Neural cell (in vitro differentiated cells): ENCODE data around the gene CYB561A3. TPM values are rescaled to one million over a fixed set of nuclear protein-coding genes. Genes with fewer than 3 reads are reported as not detected.

Source experiments
- H2AFZ ChIP-seq: fragments of 200-600, 300-800 bp; sonication (generic), shearing (Covaris generic); 2 replicates; pipeline ENCODE4 v1.6.0; 2014; ENCODE audit warnings: low read depth, mild to moderate bottlenecking, antibody characterized with exemption, low read length, moderate library complexity
- H3F3A ChIP-seq: fragments of 200-600 bp; shearing (Covaris generic); 2 replicates; pipeline ENCODE4 v1.6.1; 2016; ENCODE audit warnings: mild to moderate bottlenecking, moderate library complexity, mixed read lengths, antibody characterized with exemption, low read length; ENCODE audit not compliant: insufficient read depth, poor library complexity, severe bottlenecking
- H3K27ac ChIP-seq: fragments of 200-600, 300-800 bp; sonication (generic), shearing (Covaris generic); 2 replicates; pipeline ENCODE4 v1.5.1; 2014; ENCODE audit warnings: mild to moderate bottlenecking, low read length, moderate library complexity
- H3K27me3 ChIP-seq: fragments of 300-800, 200-600 bp; sonication (generic), shearing (Covaris generic); 2 replicates; pipeline ENCODE4 v1.6.0; 2014; ENCODE audit warnings: mild to moderate bottlenecking, low read depth, low read length, moderate library complexity; ENCODE audit not compliant: insufficient read depth
- H3K36me3 ChIP-seq: fragments of 300-800, 200-600 bp; sonication (generic), shearing (Covaris generic); 2 replicates; pipeline ENCODE4 v1.5.1; 2014; ENCODE audit warnings: mild to moderate bottlenecking, antibody characterized with exemption, low read length, moderate library complexity; ENCODE audit not compliant: insufficient read depth
- H3K4me2 ChIP-seq: fragments of 300-800, 200-600 bp; sonication (generic), shearing (Covaris generic); 2 replicates; pipeline ENCODE4 v1.6.0; 2014; ENCODE audit warnings: mild to moderate bottlenecking, low read length
- H3K4me3 ChIP-seq: fragments of 300-800, 200-600 bp; sonication (generic), shearing (Covaris generic); 2 replicates; pipeline ENCODE4 v1.5.1; 2014; ENCODE audit warnings: mild to moderate bottlenecking, low read length, moderate library complexity
- H3K79me2 ChIP-seq: fragments of 200-600 bp; shearing (Covaris generic); replicated peaks from 2 replicates; pipeline ENCODE4 v1.6.0; 2014; ENCODE audit warnings: mild to moderate bottlenecking, low read length, moderate library complexity; ENCODE audit not compliant: insufficient read depth
- H3K9ac ChIP-seq: fragments of 300-800, 200-600 bp; sonication (generic), shearing (Covaris generic); 2 replicates; pipeline ENCODE4 v1.6.1; 2016; ENCODE audit warnings: mild to moderate bottlenecking, low read length, mixed read lengths
- H3K9me2 ChIP-seq: fragments of 200-600 bp; shearing (Covaris generic); 2 replicates; pipeline ENCODE4 v1.6.1; 2016; ENCODE audit warnings: mild to moderate bottlenecking, low read length, mixed read lengths; ENCODE audit not compliant: insufficient read depth
- H3K9me3 ChIP-seq: fragments of 200-600, 300-800 bp; sonication (generic), shearing (Covaris generic); 2 replicates; pipeline ENCODE4 v1.6.1; 2016; ENCODE audit warnings: mild to moderate bottlenecking, mixed run types, low read length, moderate library complexity, mixed read lengths
- H4K20me1 ChIP-seq: fragments of 200-600 bp; shearing (Covaris generic); 2 replicates; pipeline ENCODE4 v1.6.1; 2016; ENCODE audit warnings: mild to moderate bottlenecking, mixed run types; ENCODE audit not compliant: insufficient read depth
- CTCF ChIP-seq: fragments of 450-650 bp; IDR thresholded peaks from 2 replicates; pipeline ENCODE4 v1.5.1; 2014; ENCODE audit warnings: antibody characterized with exemption, mild to moderate bottlenecking, moderate library complexity; ENCODE audit not compliant: poor library complexity, severe bottlenecking
- EP300 ChIP-seq: fragments of 450-650 bp; conservative IDR thresholded peaks from 2 replicates; pipeline ENCODE4 v1.6.1; 2014; ENCODE audit warnings: antibody characterized with exemption, mild to moderate bottlenecking, moderate library complexity; ENCODE audit not compliant: poor library complexity, severe bottlenecking
- EZH2 ChIP-seq: fragments of 200-600, 300-800 bp; shearing (Covaris generic), sonication (generic); IDR thresholded peaks from 2 replicates; pipeline ENCODE4 v1.6.1; 2014; ENCODE audit warnings: antibody characterized with exemption, low read length, borderline replicate concordance, mild to moderate bottlenecking; ENCODE audit not compliant: insufficient read depth, poor library complexity, severe bottlenecking
- MXI1 ChIP-seq: fragments of 450-650 bp; conservative IDR thresholded peaks from 2 replicates; pipeline ENCODE4 v1.6.1; 2014; ENCODE audit warnings: antibody characterized with exemption, mild to moderate bottlenecking; ENCODE audit not compliant: poor library complexity, severe bottlenecking
- POLR2AphosphoS5 ChIP-seq: IDR thresholded peaks from 2 replicates; pipeline ENCODE4 v1.6.1; 2012
- RAD21 ChIP-seq: fragments of 450-650 bp; conservative IDR thresholded peaks from 2 replicates; pipeline ENCODE4 v1.6.1; 2014; ENCODE audit warnings: antibody characterized with exemption, mild to moderate bottlenecking, moderate library complexity
- REST ChIP-seq: IDR thresholded peaks from 2 replicates; pipeline ENCODE4 v1.6.1; 2012; ENCODE audit warnings: borderline replicate concordance
- SMC3 ChIP-seq: fragments of 450-650 bp; conservative IDR thresholded peaks from 2 replicates; pipeline ENCODE4 v1.6.1; 2014; ENCODE audit warnings: antibody characterized with exemption, mild to moderate bottlenecking, moderate library complexity; ENCODE audit not compliant: poor library complexity
- TAF1 ChIP-seq: IDR thresholded peaks from 2 replicates; pipeline ENCODE4 v1.6.1; 2012; ENCODE audit warnings: low read depth
- polyA plus RNA-seq: library from polyadenylated mRNA; depleted of rRNA; stranded (reverse); fragments of >200 nt; gene quantifications from 2 replicates; pipeline ENCODE4 v1.2.3, GENCODE V29; 2014

Gene CYB561A3
- polyA plus RNA-seq, 1 donor from 2014 or later: 36.3 TPM

DNA sequence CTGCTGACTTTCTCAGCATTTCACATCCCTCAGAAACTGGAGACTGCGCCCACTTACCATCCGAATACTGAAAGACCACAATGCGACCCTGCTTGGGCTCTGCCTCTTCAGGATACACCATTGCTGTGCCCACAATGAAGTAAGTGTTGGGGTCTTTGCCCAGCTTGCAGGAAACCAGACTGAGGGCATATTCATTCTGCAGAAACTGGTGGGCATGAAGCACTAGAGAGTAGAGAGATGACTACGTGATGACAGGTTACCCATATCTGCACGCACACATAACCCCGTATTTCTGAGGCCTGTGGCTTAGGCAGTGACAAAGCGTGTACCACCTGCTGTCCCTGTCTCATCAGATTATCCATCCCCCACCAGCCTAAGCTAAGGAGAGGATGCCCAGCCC, 51.9 kb downstream of the CYB561A3 start:
- H3K9me2 ChIP-seq: no peaks in the 10 kb centered on the region
- H3K27ac ChIP-seq: no peak overlapping the region
- H3K4me2 ChIP-seq: no peak overlapping the region
- TF ChIP-seq EP300 (no peak), SMC3 (no peak), POLR2AphosphoS5 (no peak), MXI1 (no peak), CTCF (no peak)
- no peaks in the 10 kb centered on the region for H3F3A ChIP-seq
- no peaks in the 10 kb centered on the region for H3K9me3 ChIP-seq
- no peak overlapping the region for H2AFZ ChIP-seq
- H4K20me1 ChIP-seq: no peaks in the 10 kb centered on the region
- H3K27me3 ChIP-seq: no peaks in the 10 kb centered on the region
- H3K4me3 ChIP-seq: no peak overlapping the region
- H3K9ac ChIP-seq: no peak overlapping the region
- no peaks in the 10 kb centered on the region for H3K79me2 ChIP-seq
- peaks cover 20% of the 10 kb centered on the region for H3K36me3 ChIP-seq

DNA sequence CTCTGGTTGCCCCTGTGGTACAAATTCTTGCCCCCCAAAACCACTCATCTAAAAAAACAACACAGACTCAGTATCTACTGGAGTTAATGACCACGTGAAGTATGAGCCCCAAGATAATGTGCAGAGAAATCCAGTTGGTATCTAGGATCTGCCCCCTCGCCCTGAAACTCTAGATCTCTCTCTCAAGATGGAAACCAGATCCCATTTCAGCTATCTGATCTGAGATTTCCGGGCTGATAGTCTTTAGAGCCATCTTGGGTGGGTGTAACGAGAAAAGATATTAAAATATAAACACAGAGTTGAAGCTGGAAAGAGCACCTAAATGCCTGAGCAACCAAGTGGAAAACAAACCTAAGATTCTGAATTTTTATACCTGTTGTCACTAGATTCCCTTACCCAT, 52.5 kb downstream of the CYB561A3 start:
- Histone ChIP-seq H3K27me3 (no peaks in the 10 kb centered on the region), H3K4me2 (no peak overlapping the region), H3F3A (no peaks in the 10 kb centered on the region), H3K79me2 (no peaks in the 10 kb centered on the region), H3K36me3 (peaks cover 20% of the 10 kb centered on the region), H3K27ac (no peak overlapping the region), H4K20me1 (no peaks in the 10 kb centered on the region), H3K9me3 (no peaks in the 10 kb centered on the region), H3K4me3 (no peak overlapping the region), H2AFZ (no peak overlapping the region), H3K9me2 (no peaks in the 10 kb centered on the region), H3K9ac (no peak overlapping the region)
- TF ChIP-seq EP300 (no peak), SMC3 (no peak), MXI1 (no peak), RAD21 (no peak), TAF1 (no peak), REST (no peak), EZH2 (no peak), POLR2AphosphoS5 (no peak), CTCF (no peak)
